HEK293 (cell line): ENCODE results near the gene ABHD12.
"Not testable (repeated sequence)": the region's sequence is repeated elsewhere in the genome, so short reads cannot be mapped to it uniquely, and the experiment has no call there.

ENCODE experiments used
- CTCF ChIA-PET: fragments of 350-600 bp; formaldehyde crosslinking; extraction: SDS; loops from one replicate; lab custom pipeline; 2021; ENCODE audit warnings: antibody characterized with exemption; lab: Yijun Ruan, JAX
- POLR2A ChIA-PET: fragments of 300-600 bp; formaldehyde crosslinking; extraction: SDS; loops from one replicate; lab custom pipeline; 2020; ENCODE audit warnings: antibody characterized with exemption, inconsistent platforms; lab: Yijun Ruan, JAX
- H3K27ac ChIP-seq: fragments of 200-500 bp; sonication (Bioruptor generic); 2 replicates; pipeline ENCODE4 v1.5.1; 2014; ENCODE audit warnings: low read depth, low read length, control low read depth, inconsistent platforms; ENCODE audit errors: extremely low read depth
- H3K36me3 ChIP-seq, 2 experiments: fragments of 200-500 bp in 1 of 2; sonication (Bioruptor generic) in 1 of 2; 1 replicate in 1 of 2; 2 replicates in 1 of 2; pipeline ENCODE4 v1.5.1; 2014 to 2017; ENCODE audit warnings: inconsistent platforms in 2 of 2, low read length in 2 of 2; ENCODE audit not compliant: control insufficient read depth in 2 of 2, insufficient read depth in 1 of 2
- H3K4me1 ChIP-seq: fragments of 200-500 bp; sonication (Bioruptor generic); 2 replicates; pipeline ENCODE4 v1.5.1; 2014; ENCODE audit warnings: mild to moderate bottlenecking, low read length, inconsistent platforms; ENCODE audit not compliant: control insufficient read depth, insufficient read depth
- H3K4me3 ChIP-seq: 2 replicates; pipeline ENCODE4 v1.5.1; 2011; ENCODE audit warnings: low read depth, mild to moderate bottlenecking, control low read depth, low read length, moderate library complexity
- H3K9me3 ChIP-seq: fragments of 200-500 bp; sonication (Bioruptor generic); 2 replicates; pipeline ENCODE4 v1.5.1; 2014; ENCODE audit warnings: low read depth, low read length, inconsistent platforms; ENCODE audit not compliant: control insufficient read depth, insufficient read depth
- EGR2 ChIP-seq: fragments of 450-650 bp; formaldehyde crosslinking; IDR thresholded peaks from 2 replicates; pipeline ENCODE4 v1.5.1; 2016; ENCODE audit warnings: low read depth, missing biosample characterization, missing genetic modification characterization
- YY1 ChIP-seq: fragments of 450-650 bp; formaldehyde crosslinking; IDR thresholded peaks from 2 replicates; pipeline ENCODE4 v1.5.1; 2018; ENCODE audit warnings: missing biosample characterization, missing genetic modification characterization
- ZEB2 ChIP-seq: fragments of 450-650 bp; formaldehyde crosslinking; IDR thresholded peaks from 2 replicates; pipeline ENCODE4 v1.5.1; 2016; ENCODE audit warnings: missing biosample characterization, missing genetic modification characterization
- ZNF114 ChIP-seq: fragments of 450-650 bp; formaldehyde crosslinking; IDR thresholded peaks from 2 replicates; pipeline ENCODE4 v1.5.0; 2017; ENCODE audit warnings: missing biosample characterization, missing genetic modification characterization
- ZNF214 ChIP-seq: fragments of 450-650 bp; formaldehyde crosslinking; IDR thresholded peaks from 2 replicates; pipeline ENCODE4 v1.5.1; 2017; ENCODE audit warnings: missing biosample characterization, mild to moderate bottlenecking, missing genetic modification characterization, borderline replicate concordance
- ZNF239 ChIP-seq: fragments of 450-650 bp; formaldehyde crosslinking; IDR thresholded peaks from 2 replicates; pipeline ENCODE4 v1.5.1; 2016; ENCODE audit warnings: missing biosample characterization, missing genetic modification characterization
- ZNF354C ChIP-seq: fragments of 450-650 bp; formaldehyde crosslinking; IDR thresholded peaks from 2 replicates; pipeline ENCODE4 v1.5.1; 2016; ENCODE audit warnings: missing biosample characterization, missing genetic modification characterization, low read depth, borderline replicate concordance
- ZNF513 ChIP-seq: fragments of 450-650 bp; IDR thresholded peaks from 2 replicates; pipeline ENCODE4 v1.5.1; 2018; ENCODE audit warnings: missing biosample characterization, missing genetic modification characterization
- ZNF548 ChIP-seq: fragments of 450-650 bp; formaldehyde crosslinking; IDR thresholded peaks from 2 replicates; pipeline ENCODE4 v1.5.1; 2016; ENCODE audit warnings: missing biosample characterization, missing genetic modification characterization
- ZNF571 ChIP-seq: fragments of 450-650 bp; formaldehyde crosslinking; IDR thresholded peaks from 2 replicates; pipeline ENCODE4 v1.5.0; 2017; ENCODE audit warnings: missing biosample characterization, missing genetic modification characterization
- ZNF785 ChIP-seq: fragments of 450-650 bp; formaldehyde crosslinking; IDR thresholded peaks from 2 replicates; pipeline ENCODE4 v1.5.1; 2016; ENCODE audit warnings: missing biosample characterization, missing genetic modification characterization
- TF ChIP-seq, protein P1 (sequence below): fragments of 450-650 bp; formaldehyde crosslinking; IDR thresholded peaks from 2 replicates; pipeline ENCODE4 v1.5.1; 2016; ENCODE audit warnings: missing biosample characterization, missing genetic modification characterization
- TF ChIP-seq, protein P2 (sequence below): fragments of 450-650 bp; formaldehyde crosslinking; IDR thresholded peaks from 2 replicates; pipeline ENCODE4 v1.5.1; 2016; ENCODE audit warnings: missing biosample characterization, missing genetic modification characterization
- TF ChIP-seq, protein P3 (sequence below): IDR thresholded peaks from 2 replicates; pipeline ENCODE4 v1.6.1; 2011; ENCODE audit warnings: mild to moderate bottlenecking, low read depth, low read length, borderline replicate concordance

The ABHD12 gene

DNA sequence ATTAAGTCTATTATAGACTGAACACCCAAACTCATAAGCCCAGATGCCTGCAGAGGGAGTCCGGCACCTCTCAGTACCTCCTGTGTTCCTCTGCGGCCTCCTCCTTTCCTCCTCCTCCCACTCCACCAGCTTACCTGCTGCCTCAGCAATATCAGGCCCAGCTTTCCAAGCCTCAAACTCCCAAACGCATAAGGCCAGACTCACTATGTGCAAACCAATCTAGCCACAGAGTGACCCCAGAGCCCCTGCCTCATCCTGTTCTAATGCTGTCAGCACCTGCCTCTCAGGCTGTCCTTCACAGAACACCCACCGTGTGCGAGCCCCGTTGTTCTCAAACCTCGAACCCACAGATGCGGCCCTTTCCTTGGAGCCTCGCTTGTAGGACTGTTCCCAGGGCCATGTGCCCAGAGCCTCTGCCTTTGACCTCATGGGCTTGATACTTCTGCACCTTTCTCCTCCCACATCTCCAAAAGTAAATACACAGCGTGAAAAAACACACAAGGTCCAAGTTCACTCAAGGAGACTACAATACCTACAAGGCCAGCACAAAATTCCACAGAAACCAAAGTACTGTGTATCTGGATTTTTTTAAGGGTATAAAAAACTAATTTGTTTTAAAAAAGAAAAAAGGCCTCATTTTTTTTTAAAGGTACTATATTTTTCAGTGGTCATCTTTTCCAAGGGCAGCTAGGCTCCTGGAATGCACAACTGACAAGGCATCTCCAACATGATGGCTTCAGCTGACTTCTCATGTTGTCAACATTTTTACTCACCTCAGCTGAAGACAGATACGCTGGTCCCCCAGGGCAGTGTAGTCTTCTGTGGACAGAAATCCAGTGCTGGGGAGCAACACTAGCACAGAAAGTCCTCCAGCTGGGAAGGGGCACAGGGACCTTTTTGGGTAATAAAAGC is 52.3 kb downstream of the ABHD12 start (continued):
- TF ChIP-seq ZNF354C (tag by site-specific recombination), result no peak
- peak; percentile 56; the same call in 1 of the 2 replicates for TF ChIP-seq EGR2 (tag by site-specific recombination)
- TF ChIP-seq, all 188 proteins: peak for 3

DNA sequence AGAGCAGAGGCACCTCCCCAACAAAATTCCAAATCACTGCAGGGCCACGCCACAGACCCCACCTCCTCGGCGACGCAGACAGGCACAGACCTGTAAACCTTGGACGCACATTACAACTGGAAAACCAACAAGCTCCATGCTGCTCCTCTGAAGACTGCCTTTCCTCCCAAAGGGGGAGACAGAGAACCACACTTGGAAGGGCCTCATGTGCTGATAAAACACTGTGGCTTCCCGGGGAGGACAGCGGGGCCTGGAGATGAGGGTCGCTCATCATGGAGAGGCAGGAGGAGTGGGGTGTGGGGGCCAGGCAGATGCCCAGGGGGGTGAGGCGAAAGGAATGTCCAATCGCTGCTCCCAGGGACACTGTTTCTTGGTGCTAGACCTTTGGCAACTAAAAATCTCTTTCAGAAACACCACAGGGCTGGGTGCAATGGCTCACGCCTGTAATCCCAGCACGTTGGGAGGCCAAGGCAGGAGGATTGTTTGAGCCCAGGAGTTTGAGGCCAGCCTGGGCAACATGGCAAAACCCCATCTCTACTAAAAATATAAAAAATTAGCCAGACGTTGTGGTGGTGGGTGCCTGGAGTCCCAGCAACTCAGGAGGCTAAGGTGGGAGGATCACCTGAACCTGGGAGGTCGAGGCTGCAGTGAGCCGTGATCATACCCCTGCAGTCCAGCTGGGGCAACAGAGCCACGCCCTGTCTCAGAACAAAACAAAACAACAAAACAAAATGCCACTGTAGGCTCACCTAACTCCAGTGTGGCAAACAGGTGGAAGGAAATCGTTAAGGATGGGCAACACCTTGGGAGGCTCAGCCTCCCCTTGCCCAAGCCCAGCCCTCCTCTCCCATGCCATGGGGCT is 53.8 kb downstream of the ABHD12 start:
- TF ChIP-seq, protein P1, sequence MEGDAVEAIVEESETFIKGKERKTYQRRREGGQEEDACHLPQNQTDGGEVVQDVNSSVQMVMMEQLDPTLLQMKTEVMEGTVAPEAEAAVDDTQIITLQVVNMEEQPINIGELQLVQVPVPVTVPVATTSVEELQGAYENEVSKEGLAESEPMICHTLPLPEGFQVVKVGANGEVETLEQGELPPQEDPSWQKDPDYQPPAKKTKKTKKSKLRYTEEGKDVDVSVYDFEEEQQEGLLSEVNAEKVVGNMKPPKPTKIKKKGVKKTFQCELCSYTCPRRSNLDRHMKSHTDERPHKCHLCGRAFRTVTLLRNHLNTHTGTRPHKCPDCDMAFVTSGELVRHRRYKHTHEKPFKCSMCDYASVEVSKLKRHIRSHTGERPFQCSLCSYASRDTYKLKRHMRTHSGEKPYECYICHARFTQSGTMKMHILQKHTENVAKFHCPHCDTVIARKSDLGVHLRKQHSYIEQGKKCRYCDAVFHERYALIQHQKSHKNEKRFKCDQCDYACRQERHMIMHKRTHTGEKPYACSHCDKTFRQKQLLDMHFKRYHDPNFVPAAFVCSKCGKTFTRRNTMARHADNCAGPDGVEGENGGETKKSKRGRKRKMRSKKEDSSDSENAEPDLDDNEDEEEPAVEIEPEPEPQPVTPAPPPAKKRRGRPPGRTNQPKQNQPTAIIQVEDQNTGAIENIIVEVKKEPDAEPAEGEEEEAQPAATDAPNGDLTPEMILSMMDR (tag by site-specific recombination), result peak; percentile 34; the same call in 1 of the 2 replicates
- TF ChIP-seq ZNF571 (tag by site-specific recombination), result no peak
- TF ChIP-seq, all 188 proteins: peak for 1
- Histone ChIP-seq H3K36me3 (peaks cover 0 to 3% of the 10 kb centered on the region in 2 experiments; a peak in 1 of 3 replicates), H3K4me3 (no peak overlapping the region), H3K9me3 (no peaks in the 10 kb centered on the region), H3K4me1 (peaks cover 7% of the 10 kb centered on the region; the same call in 1 of the 2 replicates), H3K27ac (no peak overlapping the region)
- POLR2A ChIA-PET, result no interaction called here
- CTCF ChIA-PET, result interaction anchor here (0.7 to 1.1 kb wide), 4 partner anchors 10 to 197 kb away, joined by 4 to 8 read pairs (median 4); no protein-coding TSS in a partner anchor

- H3K4me1 ChIP-seq, H3K4me3 ChIP-seq, CTCF ChIA-PET, H3K36me3 ChIP-seq, H3K27ac ChIP-seq, POLR2A ChIA-PET, H3K9me3 ChIP-seq: not testable (repeated sequence)
Observed at GRCh38 chr20:25334972-25335371, 55.7 kb downstream of the ABHD12 start.

GRCh38 chr20:25328954-25329498 is 61.6 kb downstream of the ABHD12 start:
- Histone ChIP-seq H3K4me3 (no peak overlapping the region), H3K4me1 (no peaks in the 10 kb centered on the region), H3K27ac (no peak overlapping the region), H3K9me3 (no peaks in the 10 kb centered on the region), H3K36me3 (peaks cover 0 to 3% of the 10 kb centered on the region in 2 experiments; a peak in 1 of 3 replicates)
- ChIA-PET CTCF (no interaction called here), POLR2A (no interaction called here)
- TF ChIP-seq, protein P2, sequence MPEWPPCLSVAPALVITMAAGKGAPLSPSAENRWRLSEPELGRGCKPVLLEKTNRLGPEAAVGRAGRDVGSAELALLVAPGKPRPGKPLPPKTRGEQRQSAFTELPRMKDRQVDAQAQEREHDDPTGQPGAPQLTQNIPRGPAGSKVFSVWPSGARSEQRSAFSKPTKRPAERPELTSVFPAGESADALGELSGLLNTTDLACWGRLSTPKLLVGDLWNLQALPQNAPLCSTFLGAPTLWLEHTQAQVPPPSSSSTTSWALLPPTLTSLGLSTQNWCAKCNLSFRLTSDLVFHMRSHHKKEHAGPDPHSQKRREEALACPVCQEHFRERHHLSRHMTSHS (tag by site-specific recombination), result no peak
- TF ChIP-seq YY1 (tag by site-specific recombination) (no peak), ZNF214 (tag by site-specific recombination) (no peak), ZNF513 (tag by site-specific recombination) (no peak), ZNF548 (tag by site-specific recombination) (no peak), ZNF114 (tag by site-specific recombination) (no peak), ZEB2 (tag by site-specific recombination) (no peak), ZNF785 (tag by site-specific recombination) (no peak), ZNF239 (tag by site-specific recombination) (no peak)
- TF ChIP-seq, protein P3, sequence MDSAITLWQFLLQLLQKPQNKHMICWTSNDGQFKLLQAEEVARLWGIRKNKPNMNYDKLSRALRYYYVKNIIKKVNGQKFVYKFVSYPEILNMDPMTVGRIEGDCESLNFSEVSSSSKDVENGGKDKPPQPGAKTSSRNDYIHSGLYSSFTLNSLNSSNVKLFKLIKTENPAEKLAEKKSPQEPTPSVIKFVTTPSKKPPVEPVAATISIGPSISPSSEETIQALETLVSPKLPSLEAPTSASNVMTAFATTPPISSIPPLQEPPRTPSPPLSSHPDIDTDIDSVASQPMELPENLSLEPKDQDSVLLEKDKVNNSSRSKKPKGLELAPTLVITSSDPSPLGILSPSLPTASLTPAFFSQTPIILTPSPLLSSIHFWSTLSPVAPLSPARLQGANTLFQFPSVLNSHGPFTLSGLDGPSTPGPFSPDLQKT, result no peak
